Progenitor cell of endocrine pancreas (in vitro differentiated cells): ENCODE measurements around the gene ZCCHC9. TPM values are rescaled to one million over a fixed set of nuclear protein-coding genes. Genes with fewer than 3 reads are reported as not detected.
"Not testable (repeated sequence)": the region's sequence is repeated elsewhere in the genome, so short reads cannot be mapped to it uniquely, and the experiment has no call there.

ENCODE experiments used
- DNase-seq: peaks from one replicate; pipeline ENCODE4 v3.0.0; 2021; ENCODE audit warnings: low spot score; ENCODE audit not compliant: unreplicated experiment
- H3K27ac Mint-ChIP-seq: 2 replicates; pipeline ENCODE4 v1.8.0; 2021; ENCODE audit warnings: mild to moderate bottlenecking, moderate library complexity, mixed read lengths
- H3K27me3 Mint-ChIP-seq: 2 replicates; pipeline ENCODE4 v1.8.0; 2021; ENCODE audit warnings: mixed read lengths
- H3K36me3 Mint-ChIP-seq: 2 replicates; pipeline ENCODE4 v1.8.0; 2022; ENCODE audit warnings: mixed read lengths; ENCODE audit not compliant: insufficient read depth
- H3K4me1 Mint-ChIP-seq: 2 replicates; pipeline ENCODE4 v1.8.0; 2021; ENCODE audit warnings: low read depth, mixed read lengths
- H3K4me3 Mint-ChIP-seq: 2 replicates; pipeline ENCODE4 v1.8.0; 2021; ENCODE audit warnings: low read depth, mild to moderate bottlenecking, moderate library complexity, mixed read lengths
- H3K9me3 Mint-ChIP-seq: 2 replicates; pipeline ENCODE4 v1.8.0; 2021; ENCODE audit warnings: low read depth, mixed read lengths
- total RNA-seq: library from RNA; stranded (reverse); gene quantifications from 2 replicates; pipeline ENCODE4 v1.2.1, GENCODE V29; 2021
- TF ChIP-seq, protein P1 (sequence below): fragments of 200-600 bp; sonication (generic); IDR thresholded peaks from one replicate; pipeline ENCODE4 v1.5.0; 2021; ENCODE audit warnings: antibody characterized with exemption, mild to moderate bottlenecking; ENCODE audit not compliant: unreplicated experiment

Gene ZCCHC9
- total RNA-seq, 1 donor from 2014 or later, result 30.6 TPM

DNA sequence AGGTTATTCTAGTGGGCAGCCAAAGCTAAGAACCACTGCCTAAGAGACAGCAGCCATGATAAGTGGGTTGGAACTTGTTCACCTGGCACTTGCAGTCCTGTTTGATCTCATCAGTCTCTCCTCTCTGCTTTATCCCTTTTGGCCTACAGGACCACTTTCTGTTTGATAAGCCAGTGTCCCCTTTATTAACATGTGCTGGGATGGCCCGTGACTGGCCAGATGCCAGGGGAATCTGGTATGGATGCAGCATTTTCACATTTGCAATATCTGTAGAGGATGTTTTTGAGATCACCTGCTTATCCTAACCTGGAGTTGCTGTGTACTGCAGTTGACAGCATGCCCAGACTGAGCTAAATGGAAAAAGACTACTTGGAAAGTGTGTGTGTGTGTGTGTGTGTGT is 44.6 kb upstream of the ZCCHC9 start:
- Mint-ChIP-seq H3K4me3 (no peak overlapping the region), H3K27ac (no peak overlapping the region), H3K27me3 (no peaks in the 10 kb centered on the region), H3K36me3 (peaks cover 25% of the 10 kb centered on the region), H3K9me3 (peaks cover 20% of the 10 kb centered on the region), H3K4me1 (no peaks in the 10 kb centered on the region)
- TF ChIP-seq, protein P1, sequence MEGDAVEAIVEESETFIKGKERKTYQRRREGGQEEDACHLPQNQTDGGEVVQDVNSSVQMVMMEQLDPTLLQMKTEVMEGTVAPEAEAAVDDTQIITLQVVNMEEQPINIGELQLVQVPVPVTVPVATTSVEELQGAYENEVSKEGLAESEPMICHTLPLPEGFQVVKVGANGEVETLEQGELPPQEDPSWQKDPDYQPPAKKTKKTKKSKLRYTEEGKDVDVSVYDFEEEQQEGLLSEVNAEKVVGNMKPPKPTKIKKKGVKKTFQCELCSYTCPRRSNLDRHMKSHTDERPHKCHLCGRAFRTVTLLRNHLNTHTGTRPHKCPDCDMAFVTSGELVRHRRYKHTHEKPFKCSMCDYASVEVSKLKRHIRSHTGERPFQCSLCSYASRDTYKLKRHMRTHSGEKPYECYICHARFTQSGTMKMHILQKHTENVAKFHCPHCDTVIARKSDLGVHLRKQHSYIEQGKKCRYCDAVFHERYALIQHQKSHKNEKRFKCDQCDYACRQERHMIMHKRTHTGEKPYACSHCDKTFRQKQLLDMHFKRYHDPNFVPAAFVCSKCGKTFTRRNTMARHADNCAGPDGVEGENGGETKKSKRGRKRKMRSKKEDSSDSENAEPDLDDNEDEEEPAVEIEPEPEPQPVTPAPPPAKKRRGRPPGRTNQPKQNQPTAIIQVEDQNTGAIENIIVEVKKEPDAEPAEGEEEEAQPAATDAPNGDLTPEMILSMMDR, result no peak
- no peak for DNase-seq

DNA sequence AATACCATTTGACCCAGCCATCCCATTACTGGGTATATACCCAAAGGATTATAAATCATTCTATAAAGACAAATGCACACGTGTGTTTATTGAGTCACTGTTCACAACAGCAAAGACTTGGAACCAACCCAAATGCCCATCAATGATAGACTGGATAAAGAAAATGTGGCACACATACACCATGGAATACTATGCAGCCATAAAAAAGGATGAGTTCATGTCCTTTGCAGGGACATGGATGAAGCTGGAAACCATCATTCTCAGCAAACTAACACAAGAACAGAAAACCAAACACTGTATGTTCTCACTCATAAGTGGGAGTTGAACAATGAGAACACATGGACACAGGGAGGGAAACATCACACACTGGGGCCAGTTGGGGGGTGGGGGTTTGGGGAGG is 38.6 kb upstream of the ZCCHC9 start:
- H3K27ac Mint-ChIP-seq, H3K4me3 Mint-ChIP-seq, DNase-seq, H3K4me1 Mint-ChIP-seq, H3K27me3 Mint-ChIP-seq: not testable (repeated sequence)
- H3K9me3 Mint-ChIP-seq, result peaks cover 30% of the 10 kb centered on the region
- H3K36me3 Mint-ChIP-seq, result peaks cover 42% of the 10 kb centered on the region

DNA sequence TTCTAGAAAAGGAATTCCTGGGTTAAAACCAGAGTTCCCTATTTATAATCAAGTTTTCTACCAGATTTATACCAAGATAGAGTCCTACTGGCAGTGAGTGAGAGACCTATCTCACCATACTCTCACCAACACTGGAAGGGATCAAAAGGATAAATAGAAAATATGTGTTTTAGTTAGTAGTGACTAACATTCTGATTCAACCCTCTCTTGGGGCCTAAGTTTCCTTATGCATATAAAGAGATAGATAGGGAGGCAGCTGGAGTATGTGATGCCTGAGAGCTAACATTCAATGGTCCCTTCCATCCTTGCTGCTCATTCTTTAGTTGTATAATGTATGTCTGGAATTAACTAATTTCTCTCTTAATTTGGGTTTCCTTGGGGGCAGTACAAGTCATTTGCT is 36.3 kb upstream of the ZCCHC9 start:
- Mint-ChIP-seq H3K4me1 (peaks cover 2% of the 10 kb centered on the region), H3K27me3 (no peaks in the 10 kb centered on the region), H3K27ac (no peak overlapping the region), H3K36me3 (peaks cover 35% of the 10 kb centered on the region), H3K9me3 (peaks cover 24% of the 10 kb centered on the region), H3K4me3 (no peak overlapping the region)
- DNase-seq, result no peak
- TF ChIP-seq, protein P1, result no peak

DNA sequence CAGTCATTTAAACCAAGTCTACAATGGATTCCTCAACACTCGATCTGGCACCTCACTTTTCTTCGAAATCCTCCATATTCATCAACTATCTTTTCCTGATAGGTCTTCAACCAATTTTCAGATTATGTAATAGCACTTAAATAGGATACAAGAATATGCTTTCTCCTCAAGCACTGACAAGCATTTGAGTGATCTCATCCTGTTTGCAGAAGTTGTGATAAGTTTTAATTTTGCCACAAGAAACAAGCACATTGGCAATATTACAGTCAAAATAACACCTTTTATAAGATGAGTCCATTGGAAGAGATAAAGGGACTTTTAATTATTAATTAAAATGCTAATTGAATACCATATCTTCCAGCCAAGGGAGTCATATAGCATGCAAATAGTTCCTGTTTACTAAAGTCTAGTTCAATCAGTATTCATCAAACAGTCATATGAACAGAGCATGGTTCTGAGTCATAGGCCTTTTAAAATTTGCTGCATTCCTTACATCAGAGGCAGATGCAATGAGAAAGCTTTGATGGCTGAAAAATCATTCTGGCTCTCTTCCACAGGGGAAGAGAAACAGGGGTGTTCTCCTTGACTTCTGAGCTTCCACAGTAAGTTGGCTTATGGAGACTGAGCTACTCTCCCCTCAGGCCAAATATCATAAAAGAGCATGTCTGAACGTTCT is 32.7 kb upstream of the ZCCHC9 start:
- Mint-ChIP-seq H3K27ac (no peak overlapping the region), H3K4me1 (peaks cover 4% of the 10 kb centered on the region), H3K4me3 (no peak overlapping the region), H3K9me3 (peaks cover 17% of the 10 kb centered on the region), H3K27me3 (no peaks in the 10 kb centered on the region), H3K36me3 (peaks cover 9% of the 10 kb centered on the region)
- TF ChIP-seq, protein P1, result no peak
- no peak for DNase-seq

DNA sequence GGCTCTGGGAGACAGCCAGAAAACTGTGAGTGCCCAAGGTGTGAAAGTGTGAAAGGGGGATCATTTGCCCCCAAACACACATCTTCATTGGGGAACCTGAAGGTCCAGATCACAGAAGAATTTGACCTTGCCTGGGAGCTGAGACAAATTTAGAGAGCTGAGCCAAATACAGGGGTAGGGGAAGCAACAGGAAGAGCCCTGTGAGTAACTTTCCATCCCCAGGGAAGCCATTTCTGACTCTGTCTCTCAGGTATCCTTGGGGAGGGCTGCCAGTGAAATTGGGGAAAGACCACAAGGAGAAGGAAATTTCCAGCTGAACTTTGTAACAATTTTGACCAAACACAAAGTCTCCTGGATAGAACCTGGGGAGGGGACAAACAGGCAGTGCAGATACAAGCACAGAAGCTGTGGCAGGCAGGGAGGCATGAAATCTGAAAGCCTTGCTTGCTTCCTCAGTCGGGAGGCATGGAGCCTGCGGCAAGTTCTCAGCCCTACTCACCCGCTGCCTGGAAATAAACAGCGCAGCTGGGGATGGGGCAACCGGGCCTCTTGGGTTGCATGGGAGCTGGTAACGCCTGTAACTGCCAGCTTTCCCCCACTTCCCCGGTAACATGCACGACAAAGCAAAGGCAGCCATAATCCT is 31.5 kb upstream of the ZCCHC9 start:
- H3K27me3 Mint-ChIP-seq, result no peaks in the 10 kb centered on the region
- H3K9me3 Mint-ChIP-seq, result peaks cover 29% of the 10 kb centered on the region
- DNase-seq, result no peak
- TF ChIP-seq, protein P1, result no peak
- H3K4me3 Mint-ChIP-seq, result no peak overlapping the region
- peaks cover 4% of the 10 kb centered on the region for H3K4me1 Mint-ChIP-seq
- H3K36me3 Mint-ChIP-seq, result peaks cover 12% of the 10 kb centered on the region
- H3K27ac Mint-ChIP-seq, result peak overlapping the region; percentile 67

DNA sequence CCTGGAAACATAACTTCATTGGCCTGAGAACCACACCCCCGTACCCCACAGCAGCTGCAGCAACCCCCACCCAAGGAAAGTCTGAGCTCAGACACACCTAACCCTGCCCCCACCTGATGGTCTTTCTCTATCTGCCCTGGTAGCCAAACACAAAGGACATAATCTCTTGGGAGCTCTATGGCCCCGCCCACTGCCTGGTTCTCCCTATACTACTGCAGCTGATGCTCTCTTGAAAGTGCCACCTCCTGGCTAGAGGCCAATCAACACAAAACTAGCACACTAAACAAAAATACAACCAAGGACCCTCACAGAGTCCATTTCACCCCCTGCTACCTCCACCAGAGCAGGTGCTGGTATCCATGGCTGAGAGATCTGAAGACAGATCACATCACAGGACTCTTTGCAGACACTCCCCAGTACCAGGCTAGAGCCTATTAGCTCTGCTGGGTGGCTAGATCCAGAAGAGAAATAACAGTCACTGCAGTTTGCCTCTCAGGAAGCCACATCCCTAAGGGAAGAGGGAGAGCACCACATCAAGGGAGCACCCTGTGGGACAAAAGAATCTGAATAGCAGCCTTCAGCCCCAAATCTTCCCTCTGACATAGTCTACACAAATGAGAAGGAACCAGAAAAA is 30.9 kb upstream of the ZCCHC9 start:
- not testable (repeated sequence) for H3K4me3 Mint-ChIP-seq, H3K27me3 Mint-ChIP-seq, H3K4me1 Mint-ChIP-seq, DNase-seq
- peaks cover 34% of the 10 kb centered on the region for H3K9me3 Mint-ChIP-seq
- H3K27ac Mint-ChIP-seq, result peak overlapping the region; percentile 9
- H3K36me3 Mint-ChIP-seq, result peaks cover 17% of the 10 kb centered on the region
